GM13976 (cell line): ENCODE measurements around the gene KIF24.
"Not testable (repeated sequence)": the region's sequence is repeated elsewhere in the genome, so short reads cannot be mapped to it uniquely, and the experiment has no call there.

ENCODE experiments used
- DNase-seq: peaks from one replicate; pipeline ENCODE4 v3.0.0; 2012; ENCODE audit warnings: low spot score
- in situ Hi-C: fragments of 300-500 bp; cut with MboI; formaldehyde crosslinking; loops from one replicate; pipeline ENCODE4 v1.12.0; 2022; ENCODE audit warnings: low sequenced_read_pairs, mixed read lengths, inconsistent platforms; ENCODE audit not compliant: unreplicated experiment
- TF ChIP-seq, protein P1 (sequence below): IDR thresholded peaks from 2 replicates; pipeline ENCODE4 v1.5.1; 2012; ENCODE audit warnings: borderline replicate concordance, mild to moderate bottlenecking; ENCODE audit not compliant: insufficient read depth; ENCODE audit errors: extremely low read depth, missing control alignments, control extremely low read depth

The KIF24 gene

DNA sequence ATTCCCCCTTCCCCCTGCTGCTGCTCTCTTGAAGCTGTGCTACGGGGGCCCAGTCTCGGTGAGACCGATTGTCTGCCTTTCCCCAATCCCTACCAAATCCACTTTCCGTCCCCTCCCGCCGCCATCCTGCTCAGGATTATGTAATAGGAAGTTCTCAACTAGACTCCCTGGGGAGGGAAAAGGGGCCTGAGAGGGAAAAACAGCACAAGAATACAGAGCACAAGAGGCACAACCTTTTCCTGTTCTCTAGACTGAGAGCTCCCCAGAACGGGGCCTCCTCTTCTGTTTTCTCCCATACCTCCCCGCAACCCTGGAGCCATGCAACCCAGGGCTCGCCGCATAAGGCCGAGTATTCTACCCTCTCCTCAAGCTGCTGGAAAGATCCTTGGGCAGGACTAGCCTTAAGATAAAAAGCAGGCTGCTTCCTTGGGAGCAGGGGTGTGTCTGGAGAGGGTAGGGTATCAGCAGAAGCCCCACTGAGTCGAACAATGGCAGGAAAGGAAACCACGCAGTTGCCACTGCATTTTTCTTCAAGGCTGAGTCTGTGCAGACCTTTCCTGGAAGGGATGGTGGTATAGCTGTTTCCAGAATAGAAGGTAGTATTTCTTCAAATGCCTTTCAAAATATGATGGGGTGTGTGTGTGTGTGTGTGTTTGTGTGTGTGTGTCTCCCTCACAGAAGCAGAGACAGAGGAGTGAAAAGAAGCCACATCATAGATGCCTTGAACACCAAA, 34.7 kb upstream of the KIF24 start:
- in situ Hi-C loops = no loop called here
- TF ChIP-seq, protein P1, sequence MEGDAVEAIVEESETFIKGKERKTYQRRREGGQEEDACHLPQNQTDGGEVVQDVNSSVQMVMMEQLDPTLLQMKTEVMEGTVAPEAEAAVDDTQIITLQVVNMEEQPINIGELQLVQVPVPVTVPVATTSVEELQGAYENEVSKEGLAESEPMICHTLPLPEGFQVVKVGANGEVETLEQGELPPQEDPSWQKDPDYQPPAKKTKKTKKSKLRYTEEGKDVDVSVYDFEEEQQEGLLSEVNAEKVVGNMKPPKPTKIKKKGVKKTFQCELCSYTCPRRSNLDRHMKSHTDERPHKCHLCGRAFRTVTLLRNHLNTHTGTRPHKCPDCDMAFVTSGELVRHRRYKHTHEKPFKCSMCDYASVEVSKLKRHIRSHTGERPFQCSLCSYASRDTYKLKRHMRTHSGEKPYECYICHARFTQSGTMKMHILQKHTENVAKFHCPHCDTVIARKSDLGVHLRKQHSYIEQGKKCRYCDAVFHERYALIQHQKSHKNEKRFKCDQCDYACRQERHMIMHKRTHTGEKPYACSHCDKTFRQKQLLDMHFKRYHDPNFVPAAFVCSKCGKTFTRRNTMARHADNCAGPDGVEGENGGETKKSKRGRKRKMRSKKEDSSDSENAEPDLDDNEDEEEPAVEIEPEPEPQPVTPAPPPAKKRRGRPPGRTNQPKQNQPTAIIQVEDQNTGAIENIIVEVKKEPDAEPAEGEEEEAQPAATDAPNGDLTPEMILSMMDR = no peak
- no peak for DNase-seq

- DNase-seq = no peak
- TF ChIP-seq, protein P1 = no peak
- in situ Hi-C loops = no loop called here
Measured at GRCh38 chr9:34362614-34363214, 33.6 kb upstream of the KIF24 start.

DNA sequence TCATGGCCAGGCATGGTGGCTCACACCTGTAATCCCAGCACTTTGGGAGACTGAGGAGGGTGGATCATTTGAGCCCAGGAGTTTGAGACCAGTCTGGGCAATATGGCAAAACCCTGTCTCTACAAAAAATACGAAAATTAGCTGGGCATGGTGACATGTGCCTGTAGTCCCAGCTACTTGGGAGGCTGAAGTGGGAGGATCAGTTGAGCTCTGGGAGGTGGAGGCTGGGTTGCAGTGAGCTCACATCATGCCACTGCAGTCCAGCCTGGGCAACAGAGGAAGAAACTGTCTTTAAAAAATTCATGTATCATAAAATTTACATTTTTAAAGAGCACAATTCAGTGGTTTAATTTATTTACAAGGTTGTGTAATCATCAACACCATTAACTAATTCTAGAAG, 23.9 kb upstream of the KIF24 start:
- DNase-seq, in situ Hi-C loops: not testable (repeated sequence)

DNA sequence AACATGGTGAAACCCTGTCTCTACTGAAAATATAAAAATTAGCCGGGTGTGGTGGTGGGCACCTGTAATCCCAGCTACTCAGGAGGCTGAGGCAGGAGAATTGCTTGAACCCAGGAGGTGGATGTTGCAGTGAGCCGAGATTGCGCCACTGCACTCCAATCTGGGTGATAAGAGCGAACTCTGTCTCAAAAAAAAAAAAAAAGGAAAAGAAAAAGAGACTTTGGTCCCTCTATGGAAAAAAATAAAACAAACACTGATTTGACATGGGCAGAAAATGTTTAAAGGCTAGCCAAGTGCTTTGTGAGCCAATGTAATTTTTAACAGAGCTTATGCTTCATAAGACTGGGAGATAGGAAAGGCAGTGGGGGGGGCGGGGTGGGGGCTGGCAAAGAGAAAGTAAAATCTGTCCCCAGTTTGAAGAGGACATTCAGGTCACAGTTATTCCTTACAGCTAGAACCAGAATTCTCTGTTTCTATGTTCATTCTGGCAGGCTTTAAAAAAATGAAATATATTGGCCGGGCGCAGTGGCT, 23.1 kb upstream of the KIF24 start:
- DNase-seq, in situ Hi-C loops: not testable (repeated sequence)

DNA sequence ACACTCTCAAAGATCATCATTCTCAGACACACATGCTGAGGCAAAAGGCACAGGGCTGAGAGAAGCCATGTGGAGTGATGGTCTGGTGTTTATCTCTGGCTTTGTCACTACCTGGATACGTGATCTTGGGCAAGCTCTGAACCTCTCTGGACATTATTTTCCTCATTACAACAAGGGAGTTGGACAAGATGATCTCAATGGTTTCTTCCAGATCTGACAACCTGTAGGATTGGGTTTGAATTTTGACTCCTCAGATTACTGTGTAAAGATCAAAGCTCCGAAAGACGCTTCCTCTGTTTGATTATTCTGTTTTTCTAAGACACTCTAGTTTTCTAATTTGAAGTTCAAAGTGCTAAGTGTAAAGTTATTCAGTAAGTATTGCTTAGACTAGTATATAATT, 20.3 kb upstream of the KIF24 start:
- TF ChIP-seq, protein P1 = no peak
- in situ Hi-C loops = no loop called here
- DNase-seq = no peak

DNA sequence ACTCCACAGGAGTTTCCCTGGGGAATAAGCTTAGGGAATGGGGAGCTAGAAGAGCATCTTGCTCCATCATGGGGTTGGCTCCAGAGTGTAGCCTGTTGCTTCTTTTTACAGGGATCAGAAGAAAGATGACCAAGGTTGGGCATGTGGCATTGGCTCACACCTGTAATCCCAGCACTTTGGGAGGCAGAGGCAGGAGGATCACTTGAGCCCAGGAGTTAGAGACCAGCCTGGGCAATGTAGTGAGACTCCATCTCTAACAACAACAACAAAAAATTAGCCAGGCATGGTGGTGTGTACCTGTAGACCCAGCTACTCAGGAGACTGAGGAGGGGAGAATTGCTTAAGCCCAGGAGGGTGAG, 18.7 kb upstream of the KIF24 start:
- in situ Hi-C loops = no loop called here
- TF ChIP-seq, protein P1 = no peak
- DNase-seq = no peak

DNA sequence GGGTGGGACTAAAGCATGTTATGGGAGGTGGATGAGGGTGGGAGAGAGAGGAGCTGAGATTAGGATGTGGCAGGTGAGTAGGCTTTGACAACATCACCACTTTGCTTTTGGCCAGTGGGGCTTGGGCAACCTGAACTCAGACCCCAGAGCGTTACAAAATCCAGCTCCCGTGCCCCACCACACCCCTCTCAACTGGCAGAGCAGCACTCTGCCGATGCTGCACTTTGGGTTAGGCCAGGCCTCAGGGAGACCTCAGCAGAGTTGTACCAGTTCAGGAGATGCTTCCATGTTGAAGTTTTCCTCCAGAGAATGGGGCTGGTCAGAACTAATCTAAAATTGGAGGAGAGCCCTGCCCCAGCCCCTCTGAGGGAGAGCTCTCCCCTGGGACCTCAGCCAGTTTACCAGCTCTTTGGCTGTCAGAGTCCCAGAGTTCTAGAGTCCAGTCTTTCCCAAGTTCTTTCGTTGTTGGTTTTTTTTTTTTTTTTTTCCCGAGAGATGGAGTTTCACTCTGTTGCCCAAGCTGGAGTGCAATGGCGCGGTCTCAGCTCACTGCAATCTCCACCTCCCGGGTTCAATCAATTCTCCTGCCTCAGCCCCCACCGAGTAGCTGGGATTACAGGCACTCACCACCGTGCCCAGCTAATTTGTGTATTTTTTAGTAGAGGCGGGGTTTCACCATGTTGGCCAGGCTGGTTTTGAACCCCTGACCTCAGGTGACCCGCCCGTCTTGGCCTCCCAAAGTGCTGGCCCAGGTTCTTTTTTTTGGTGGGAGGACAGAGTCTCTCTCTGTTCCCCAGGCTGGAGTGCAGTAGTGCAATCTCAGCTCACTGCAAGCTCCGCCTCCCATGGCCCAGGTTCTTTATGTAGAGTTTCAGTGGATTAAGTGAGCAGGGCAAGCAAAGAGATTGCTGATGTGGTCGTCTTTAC, 18.1 kb upstream of the KIF24 start:
- TF ChIP-seq, protein P1 = no peak
- in situ Hi-C loops = no loop called here
- DNase-seq = no peak
